Testis (tissue), 3 donors: ENCODE results near the gene GZMB. TPM values are rescaled to one million over a fixed set of nuclear protein-coding genes. Genes with fewer than 3 reads are reported as not detected.
"Not testable (repeated sequence)": the region's sequence is repeated elsewhere in the genome, so short reads cannot be mapped to it uniquely, and the experiment has no call there.

Experiments used
- DNase-seq: peaks from one replicate; pipeline ENCODE4 v3.0.0-alpha.2; 2019
- H3K27ac ChIP-seq, 2 donors: fragments of 200-600 bp; sonication (generic); one replicate each; pipeline ENCODE4 v1.5.1; 2019
- H3K27me3 ChIP-seq: fragments of 200-600 bp; sonication (generic); one replicate; pipeline ENCODE4 v1.5.1; 2019
- H3K36me3 ChIP-seq: fragments of 200-600 bp; sonication (generic); one replicate; pipeline ENCODE4 v1.5.1; 2017; ENCODE audit warnings: low read depth; ENCODE audit errors: missing control alignments
- H3K4me1 ChIP-seq: fragments of 200-600 bp; sonication (generic); one replicate; pipeline ENCODE4 v1.5.1; 2019
- H3K4me3 ChIP-seq, 2 donors: fragments of 200-600 bp; sonication (generic); one replicate each; pipeline ENCODE4 v1.5.1; 2017 to 2019
- H3K9me3 ChIP-seq: fragments of 200-600 bp; sonication (generic); one replicate; pipeline ENCODE4 v1.5.1; 2017
- CTCF ChIP-seq, 3 experiments: fragments of 450-650 bp in 2 of 3; fragments of 200-600 bp in 1 of 3; sonication (generic) in 1 of 3; IDR thresholded peaks; one replicate each; pipeline ENCODE4 v1.5.1; 2016 to 2019; ENCODE audit warnings: antibody characterized with exemption in 3 of 3, mild to moderate bottlenecking in 2 of 3, moderate library complexity in 1 of 3
- POLR2A ChIP-seq: fragments of 450-650 bp; IDR thresholded peaks from one replicate; pipeline ENCODE4 v1.6.1; 2017; ENCODE audit warnings: antibody characterized with exemption, mild to moderate bottlenecking, moderate library complexity
- WGBS, 2 donors: methylation state at CpG; one replicate each; pipeline ENCODE4 v1.1.5; 2018; 5-methylcytosine and 5-hydroxymethylcytosine counted together
- intact Hi-C: fragments of 100-400 bp; cut with DNase I; formaldehyde crosslinking; loops from one replicate; pipeline ENCODE4 v1.15.1; 2023; ENCODE audit warnings: low total_unique reads
- polyA plus RNA-seq: library from polyadenylated mRNA; stranded (reverse); fragments of 350-450 nt; fragmentation: Illumina TruSeq; extraction: RNeasy Lipid Tissue Mini Kit (QIAGEN cat#74804); gene quantifications from one replicate; pipeline ENCODE4 v1.2.3, GENCODE V29; 2014; ENCODE audit warnings: low read depth, low replicate concordance; ENCODE audit not compliant: insufficient read depth
- total RNA-seq, 2 donors: library from RNA; depleted of rRNA; stranded (reverse); fragments of >200 nt; gene quantifications; one replicate each; pipeline ENCODE4 v1.2.3, GENCODE V29; 2016

Gene GZMB
- total and polyA plus RNA-seq, 3 donors from 2014 or later: 0.93 to 1.5 TPM; not detected in 1

GRCh38 chr14:24597403-24597802 is 36.6 kb downstream of the GZMB start:
- Histone ChIP-seq H3K4me1 (no peaks in the 10 kb centered on the region), H3K27me3 (no peaks in the 10 kb centered on the region), H3K27ac (no peak overlapping the region), H3K36me3 (no peaks in the 10 kb centered on the region), H3K4me3 (no peak overlapping the region), H3K9me3 (no peaks in the 10 kb centered on the region)
- intact Hi-C loops: no loop called here
- DNase-seq: no peak
- TF ChIP-seq POLR2A (no peak), CTCF (IDR thresholded peaks at IDR 0.05) (no peak)

- 50 to 81% methylated on average over 1 to 3 of the region's 3 CpGs for WGBS, 2 donors
- Histone ChIP-seq H3K27me3 (no peaks in the 10 kb centered on the region), H3K9me3 (no peaks in the 10 kb centered on the region), H3K4me1 (no peaks in the 10 kb centered on the region), H3K4me3 (no peak overlapping the region), H3K27ac (no peak overlapping the region), H3K36me3 (no peaks in the 10 kb centered on the region)
- DNase-seq: no peak
- TF ChIP-seq CTCF (IDR thresholded peaks at IDR 0.05): no peak
- TF ChIP-seq POLR2A: no peak
- intact Hi-C loops: no loop called here
Measured at GRCh38 chr14:24595073-24595808, 38.7 kb downstream of the GZMB start.

GRCh38 chr14:24591004-24591403 is 43.0 kb downstream of the GZMB start:
- H3K4me1 ChIP-seq, H3K4me3 ChIP-seq, DNase-seq, H3K36me3 ChIP-seq, intact Hi-C loops, H3K9me3 ChIP-seq, H3K27me3 ChIP-seq, H3K27ac ChIP-seq: not testable (repeated sequence)
- 78 to 86% methylated on average over 2 of the region's 2 CpGs for WGBS, 2 donors

- intact Hi-C loops, H3K36me3 ChIP-seq, H3K4me3 ChIP-seq, H3K27ac ChIP-seq, H3K9me3 ChIP-seq, H3K4me1 ChIP-seq, H3K27me3 ChIP-seq, DNase-seq: not testable (repeated sequence)
- WGBS, 2 donors: 87 to 96% methylated on average over 3 of the region's 3 CpGs
Measured at GRCh38 chr14:24584402-24584801, 49.6 kb downstream of the GZMB start.

Other genes starting within 250 kb of the GZMB start
- 10 to 100 TPM; 21.8 TPM for gene NYNRIN, start 235.2 kb downstream of the GZMB start, total RNA-seq
- gene NYNRIN, start 235.2 kb downstream of the GZMB start, polyA plus RNA-seq: 22.0 TPM
- 10 to 100 TPM; 13.5 to 17.0 TPM for gene CBLN3, start 204.5 kb downstream of the GZMB start, total RNA-seq
- 9.0 TPM for gene CBLN3, start 204.5 kb downstream of the GZMB start, polyA plus RNA-seq
- gene KHNYN, start 204.2 kb downstream of the GZMB start, total RNA-seq: 10 to 100 TPM; 52.0 to 66.0 TPM
- gene KHNYN, start 204.2 kb downstream of the GZMB start, polyA plus RNA-seq: 27.9 TPM
- gene SDR39U1, start 191.4 kb downstream of the GZMB start, total RNA-seq: 10 to 100 TPM; 76.7 to 86.1 TPM
- 76.6 TPM for gene SDR39U1, start 191.4 kb downstream of the GZMB start, polyA plus RNA-seq
- not detected for gene CMA1, start 125.9 kb downstream of the GZMB start, total RNA-seq
- gene CMA1, start 125.9 kb downstream of the GZMB start, polyA plus RNA-seq: 4.0 TPM
- 1 to 10 TPM in 1 of 2 donors, not detected in 1; 3.8 TPM for gene CTSG, start 57.9 kb downstream of the GZMB start, total RNA-seq
- 9.2 TPM for gene CTSG, start 57.9 kb downstream of the GZMB start, polyA plus RNA-seq
- 1 to 10 TPM in 1 of 2 donors, not detected in 1; 1.3 TPM for gene GZMH, start 24.5 kb downstream of the GZMB start, total RNA-seq
- gene GZMH, start 24.5 kb downstream of the GZMB start, polyA plus RNA-seq: 4.0 TPM